ENCODE results near the gene LRP1B.
A peak's percentile ranks its signal among the peaks of the same experiment; 100 is the strongest.

The LRP1B gene

GRCh38 chr2:140711867-140712266, 1418.9 kb downstream of the LRP1B start:
- TF ChIP-seq, protein P1, sequence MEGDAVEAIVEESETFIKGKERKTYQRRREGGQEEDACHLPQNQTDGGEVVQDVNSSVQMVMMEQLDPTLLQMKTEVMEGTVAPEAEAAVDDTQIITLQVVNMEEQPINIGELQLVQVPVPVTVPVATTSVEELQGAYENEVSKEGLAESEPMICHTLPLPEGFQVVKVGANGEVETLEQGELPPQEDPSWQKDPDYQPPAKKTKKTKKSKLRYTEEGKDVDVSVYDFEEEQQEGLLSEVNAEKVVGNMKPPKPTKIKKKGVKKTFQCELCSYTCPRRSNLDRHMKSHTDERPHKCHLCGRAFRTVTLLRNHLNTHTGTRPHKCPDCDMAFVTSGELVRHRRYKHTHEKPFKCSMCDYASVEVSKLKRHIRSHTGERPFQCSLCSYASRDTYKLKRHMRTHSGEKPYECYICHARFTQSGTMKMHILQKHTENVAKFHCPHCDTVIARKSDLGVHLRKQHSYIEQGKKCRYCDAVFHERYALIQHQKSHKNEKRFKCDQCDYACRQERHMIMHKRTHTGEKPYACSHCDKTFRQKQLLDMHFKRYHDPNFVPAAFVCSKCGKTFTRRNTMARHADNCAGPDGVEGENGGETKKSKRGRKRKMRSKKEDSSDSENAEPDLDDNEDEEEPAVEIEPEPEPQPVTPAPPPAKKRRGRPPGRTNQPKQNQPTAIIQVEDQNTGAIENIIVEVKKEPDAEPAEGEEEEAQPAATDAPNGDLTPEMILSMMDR (IDR thresholded peaks at IDR 0.05; ENCODE audit: insufficient read depth, low read depth, low read length, missing control alignments) = no peak
- no peak for DNase-seq (ENCODE audit: low read depth)

DNA sequence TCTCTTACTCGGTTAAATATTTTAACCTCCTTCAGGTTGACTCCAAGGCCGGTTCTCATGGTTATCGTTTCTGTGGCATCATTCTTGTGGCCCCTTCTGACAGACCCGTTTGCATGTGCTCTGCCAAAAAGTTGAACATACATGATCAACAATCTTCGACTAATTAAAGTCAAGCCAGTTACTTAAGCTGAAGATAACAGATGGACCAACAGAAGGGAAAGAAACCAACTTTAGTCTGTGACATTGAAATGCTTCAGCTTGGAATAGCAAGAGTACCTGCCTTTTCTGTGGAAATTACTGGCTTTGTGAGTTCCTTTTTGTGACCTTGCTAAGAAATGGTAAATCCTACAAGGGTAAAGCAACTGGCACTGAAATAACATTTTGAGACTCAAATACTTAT, 1429.1 kb downstream of the LRP1B start:
- TF ChIP-seq, protein P1 (IDR thresholded peaks at IDR 0.05; ENCODE audit: insufficient read depth, low read depth, low read length, missing control alignments) = no peak
- H3K4me3 ChIP-seq (ENCODE audit: low read length) = no peak overlapping the region
- DNase-seq (ENCODE audit: low read depth) = no peak

More at GRCh38 chr2:140711867-140712266, 1418.9 kb downstream of the LRP1B start:
- no peak overlapping the region for H3K4me3 ChIP-seq (ENCODE audit: low read length)

- peak; percentile 1 for DNase-seq (ENCODE audit: low read depth)
- H3K4me3 ChIP-seq (ENCODE audit: low read length) = no peak overlapping the region
- TF ChIP-seq, protein P1 (IDR thresholded peaks at IDR 0.05; ENCODE audit: insufficient read depth, low read depth, low read length, missing control alignments) = no peak
Measured at GRCh38 chr2:140698636-140699035, 1432.2 kb downstream of the LRP1B start.

DNA sequence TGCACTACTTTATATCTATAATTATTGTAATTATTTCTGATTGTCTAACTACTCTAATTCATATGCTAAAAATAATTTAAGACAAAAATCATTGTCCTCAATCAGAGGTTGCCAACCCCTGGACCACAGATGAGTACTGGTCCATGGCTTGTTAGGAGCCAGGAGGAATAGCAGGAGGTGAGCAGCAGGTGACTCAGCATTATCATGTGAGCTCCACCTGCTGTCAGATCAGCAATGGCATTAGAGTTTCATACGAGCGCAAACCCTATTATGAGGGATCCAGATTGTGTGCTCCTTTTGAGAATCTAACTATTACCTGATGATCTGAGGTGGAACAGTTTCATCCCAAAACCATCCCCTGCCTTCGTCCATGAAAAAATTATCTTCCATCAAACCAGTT, 1434.4 kb downstream of the LRP1B start:
- H3K4me3 ChIP-seq (ENCODE audit: low read length) = no peak overlapping the region
- TF ChIP-seq, protein P1 (IDR thresholded peaks at IDR 0.05; ENCODE audit: insufficient read depth, low read depth, low read length, missing control alignments) = peak; percentile 37
- DNase-seq (ENCODE audit: low read depth) = peak; percentile 46

- DNase-seq (ENCODE audit: low read depth) = peak; percentile 62
- no peak overlapping the region for H3K4me3 ChIP-seq (ENCODE audit: low read length)
- TF ChIP-seq, protein P1 (IDR thresholded peaks at IDR 0.05; ENCODE audit: insufficient read depth, low read depth, low read length, missing control alignments) = no peak
Measured at GRCh38 chr2:140695155-140695554, 1435.7 kb downstream of the LRP1B start.

DNA sequence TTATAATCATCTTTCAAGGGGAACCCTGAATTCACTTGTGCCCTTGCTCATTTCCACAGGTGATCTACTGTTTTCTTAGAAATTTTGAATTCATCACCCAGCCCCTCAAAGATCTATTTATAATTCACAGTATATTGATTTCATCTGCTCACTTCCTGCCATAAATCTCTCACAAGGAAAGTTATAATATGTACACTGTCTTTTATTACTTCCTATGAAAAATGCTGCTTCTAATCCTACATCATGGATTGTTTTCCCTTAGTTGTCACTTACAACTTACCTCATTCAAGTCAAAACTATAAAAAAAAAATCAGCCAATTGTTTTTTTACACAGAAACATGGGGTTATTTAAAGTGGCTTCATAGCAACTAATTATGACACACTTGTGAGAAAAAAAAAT, 1443.0 kb downstream of the LRP1B start:
- DNase-seq (ENCODE audit: low read depth) = no peak
- TF ChIP-seq, protein P1 (IDR thresholded peaks at IDR 0.05; ENCODE audit: insufficient read depth, low read depth, low read length, missing control alignments) = no peak
- H3K4me3 ChIP-seq (ENCODE audit: low read length) = no peak overlapping the region

DNA sequence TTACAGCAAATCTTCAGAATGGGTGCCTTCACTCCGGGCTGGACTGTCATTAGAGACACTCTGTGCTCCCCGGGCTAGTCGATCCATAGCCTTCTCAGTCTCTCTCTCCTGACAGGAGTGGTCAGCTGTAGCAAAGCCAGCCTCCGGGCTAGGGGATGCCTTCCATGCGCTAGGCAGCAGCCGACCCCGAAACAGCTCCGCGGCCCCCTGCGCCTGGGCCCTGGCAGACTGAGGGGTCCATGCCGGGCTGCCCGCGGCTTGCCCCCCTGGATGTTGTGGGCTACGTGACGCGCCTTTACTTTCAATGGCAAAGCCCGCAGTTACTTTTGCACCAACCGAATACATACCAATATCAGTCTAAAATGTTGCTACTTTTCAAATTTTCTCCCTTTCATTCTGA, 1447.2 kb downstream of the LRP1B start:
- no peak for DNase-seq (ENCODE audit: low read depth)
- H3K4me3 ChIP-seq (ENCODE audit: low read length) = no peak overlapping the region

More for the DNA sequence above, 1447.2 kb downstream of the LRP1B start:
- TF ChIP-seq, protein P1 (IDR thresholded peaks at IDR 0.05; ENCODE audit: insufficient read depth, low read depth, low read length, missing control alignments) = no peak
